GM21367 (cell line): ENCODE data around the gene KLK6.

Source experiments
- ATAC-seq: cut with Tn5 transposase; IDR thresholded peaks from one replicate; pipeline ENCODE4 v1.9.1; 2021; ENCODE audit not compliant: unreplicated experiment

Gene KLK6

GRCh38 chr19:50912727-50913716 lies 56.4 kb downstream of the KLK6 start:
- ATAC-seq = no peak

- ATAC-seq = no peak
These were observed 57.2 kb downstream of the KLK6 start for GRCh38 chr19:50912102-50912599.

DNA sequence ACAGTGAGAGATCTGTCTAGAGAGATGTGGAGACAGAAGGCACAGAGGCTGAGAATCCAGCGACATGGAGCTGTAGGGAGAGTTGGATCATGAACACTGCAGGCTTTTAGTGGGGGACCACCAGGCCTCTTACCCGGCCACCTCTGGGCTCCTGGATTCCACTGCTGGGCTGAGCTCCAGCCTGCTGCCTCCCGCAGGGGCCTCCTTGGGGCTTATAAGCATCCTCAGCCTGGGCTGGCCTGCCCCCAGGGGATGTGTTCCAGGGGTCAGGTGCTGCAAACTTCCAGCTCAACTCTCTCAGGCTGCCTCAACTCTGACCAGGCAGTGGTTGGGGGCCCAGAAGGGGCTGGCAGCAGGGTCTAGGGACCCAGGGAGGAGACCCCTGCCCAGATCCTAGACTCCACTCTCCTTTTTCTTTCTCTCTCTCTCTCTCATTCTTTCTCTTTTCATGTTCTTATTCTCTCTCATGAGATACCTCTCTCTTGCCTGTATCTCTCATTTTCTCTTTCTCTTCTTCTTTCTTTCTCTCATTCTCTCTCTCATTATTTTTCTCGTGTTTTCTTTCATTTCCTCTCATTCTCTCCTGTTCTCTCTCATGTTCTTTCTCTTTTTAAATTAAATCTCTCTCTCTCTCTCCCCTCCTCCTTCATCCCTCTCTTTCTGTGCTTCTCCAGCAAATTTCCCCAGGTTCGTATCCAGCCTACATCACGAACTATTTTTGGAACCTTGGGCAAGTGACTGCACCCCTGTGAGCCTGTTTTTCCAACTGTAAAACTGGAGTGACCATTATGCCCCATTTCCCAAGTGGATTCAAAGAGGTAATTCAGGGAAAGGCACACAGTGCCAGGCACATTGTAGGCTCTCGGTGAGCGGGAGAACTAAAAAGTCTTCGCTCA lies 57.9 kb downstream of the KLK6 start, which contains the start of gene KLK4:
Gene KLK4 (minus strand): TSS at position 190 of the 896 bp plus-strand sequence. CDS start 657 bp downstream, outside the sequence.
- ATAC-seq = no peak

DNA sequence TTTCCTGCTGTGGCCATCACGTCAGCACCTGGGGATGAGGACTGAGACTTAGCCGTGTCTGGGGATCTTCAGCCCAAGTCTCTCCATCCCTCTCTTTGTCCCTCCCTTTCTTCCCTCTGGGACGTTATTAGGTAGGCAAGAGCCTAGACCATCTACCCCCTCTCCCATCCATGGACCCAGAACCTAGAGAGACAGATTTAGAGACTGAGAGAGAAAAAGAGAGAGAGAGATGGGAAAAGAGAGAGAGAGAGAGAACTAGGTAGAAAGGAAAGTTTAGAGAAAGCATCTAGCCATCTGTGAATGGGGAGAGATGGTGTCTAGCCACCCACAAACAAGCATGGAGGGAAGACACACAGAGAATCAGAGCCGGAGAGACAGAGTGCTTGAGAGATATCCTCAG lies 58.7 kb downstream of the KLK6 start:
- ATAC-seq = no peak

GRCh38 chr19:50909240-50910070 lies 59.9 kb downstream of the KLK6 start:
- no peak for ATAC-seq
